GM12874 (cell line): ENCODE data around the gene SYCE1L.

Experiments used
- CTCF ChIP-seq: IDR thresholded peaks from 2 replicates; pipeline ENCODE4 v1.5.1; 2011; ENCODE audit warnings: low read depth, mild to moderate bottlenecking, control low read depth, low read length, moderate library complexity; ENCODE audit not compliant: insufficient read depth

SYCE1L gene

GRCh38 chr16:77236063-77236511 is 36.9 kb downstream of the SYCE1L start:
- TF ChIP-seq CTCF = peak; percentile 97

- no peak for TF ChIP-seq CTCF
These were observed 39.4 kb downstream of the SYCE1L start for GRCh38 chr16:77238593-77238992.

- TF ChIP-seq CTCF = no peak
These were observed 46.9 kb downstream of the SYCE1L start for GRCh38 chr16:77246150-77246549.

GRCh38 chr16:77250400-77250799 is 51.2 kb downstream of the SYCE1L start:
- TF ChIP-seq CTCF = no peak
